NCI-H146 (cell line): Measurements from ENCODE around the gene FRMD4A.
"Not testable (repeated sequence)": the region's sequence is repeated elsewhere in the genome, so short reads cannot be mapped to it uniquely, and the experiment has no call there.

Experiments
- DNase-seq: peaks from one replicate; lab custom pipeline; 2025; lab: John Stamatoyannopoulos, UW

FRMD4A gene

DNA sequence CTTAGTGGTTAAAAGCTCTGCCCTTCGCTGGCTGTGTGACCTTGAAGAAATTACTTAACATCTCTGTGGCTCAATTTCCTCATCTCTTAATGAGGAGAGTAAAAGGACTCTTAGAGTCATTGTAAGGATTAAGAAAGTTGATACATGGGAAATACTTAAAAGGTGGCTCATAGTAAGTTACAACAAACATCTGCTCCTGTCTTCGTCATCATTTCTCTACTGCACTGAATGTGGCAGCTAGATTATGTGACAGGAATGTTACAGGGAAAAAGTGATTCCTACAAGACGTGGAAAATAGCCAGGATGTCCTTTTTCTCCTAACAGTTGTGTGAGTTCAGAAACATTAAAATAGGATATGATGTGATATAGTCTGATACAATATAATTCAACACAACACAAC, 184.7 kb downstream of the FRMD4A start:
- no peak for DNase-seq

GRCh38 chr10:14144451-14144850, 186.3 kb downstream of the FRMD4A start:
- peak; percentile 79 for DNase-seq

- DNase-seq, result no peak
These were observed 188.0 kb downstream of the FRMD4A start for GRCh38 chr10:14142606-14143250.

DNA sequence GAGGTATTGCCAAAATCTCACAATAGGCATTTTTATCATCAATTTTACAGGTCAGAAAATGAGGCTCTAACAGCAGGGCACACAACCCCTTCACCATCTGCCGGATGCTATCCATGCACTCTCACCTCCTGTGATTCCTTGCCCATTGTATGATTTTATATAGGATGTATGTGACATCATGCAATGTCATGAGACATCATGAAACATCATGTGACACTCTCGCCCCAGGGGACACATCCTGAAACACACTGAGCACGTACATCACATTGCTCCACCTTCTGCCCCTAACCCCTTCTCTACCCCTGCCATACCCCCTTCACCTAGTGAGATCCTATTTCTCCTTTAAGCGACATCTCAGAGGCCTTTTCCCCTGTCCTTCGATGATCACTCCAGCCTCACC, 189.4 kb downstream of the FRMD4A start:
- no peak for DNase-seq

DNA sequence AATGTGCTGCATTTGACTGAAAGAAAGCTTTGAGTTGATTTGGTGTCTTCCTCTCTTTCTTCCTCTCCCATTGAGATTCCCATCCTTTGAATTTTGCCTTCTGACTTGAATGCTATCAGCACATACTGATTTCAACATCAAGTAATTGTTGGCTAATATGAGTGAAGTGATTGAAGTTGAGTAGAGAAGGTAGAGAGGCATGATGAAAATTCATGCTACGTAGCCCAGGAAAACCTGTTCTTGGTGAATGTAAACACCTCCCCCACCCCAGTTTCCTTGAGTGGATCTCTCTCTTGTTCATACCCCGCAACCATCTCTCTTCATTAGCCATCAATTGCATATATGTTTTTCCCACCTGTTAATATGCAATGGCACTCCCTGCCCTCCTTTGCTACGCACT, 193.3 kb downstream of the FRMD4A start:
- peak; percentile 47 for DNase-seq

DNA sequence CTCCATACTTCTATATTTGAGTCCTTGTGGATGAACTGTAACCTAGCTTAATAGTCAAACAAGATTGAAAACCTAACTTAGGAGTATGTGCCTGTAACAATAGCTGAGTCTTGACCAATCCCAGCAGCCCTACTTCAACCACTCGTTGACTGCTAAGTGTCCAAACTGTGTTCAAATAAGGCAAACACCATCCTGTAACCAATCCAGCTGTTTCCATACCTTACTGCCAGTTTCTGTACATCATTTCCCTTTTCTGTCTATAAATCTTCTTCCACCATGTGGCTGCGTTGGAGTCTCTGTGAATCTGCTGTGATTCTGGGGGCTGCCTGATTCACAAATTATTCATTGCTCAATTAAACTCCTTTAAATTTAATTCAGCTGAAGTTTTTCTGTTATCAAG, 195.5 kb downstream of the FRMD4A start:
- not testable (repeated sequence) for DNase-seq

DNA sequence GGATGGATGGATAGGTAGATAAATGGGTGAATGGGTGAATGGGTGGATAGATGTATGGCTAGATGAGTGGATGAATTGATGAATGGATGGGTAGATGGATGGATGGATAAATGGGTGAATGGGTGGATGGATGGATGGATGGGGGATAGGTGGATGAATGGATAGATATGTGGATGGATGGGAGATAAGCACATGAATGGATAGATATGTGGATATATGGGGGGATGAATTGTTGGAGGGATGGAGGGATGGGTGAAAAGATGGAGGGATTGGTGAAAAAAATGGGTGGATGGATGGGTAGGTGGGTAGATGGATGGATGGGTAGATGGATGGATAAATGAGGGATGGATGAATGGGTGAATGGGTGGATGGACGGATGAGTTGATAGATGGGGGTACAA, 196.4 kb downstream of the FRMD4A start:
- DNase-seq, result no peak

DNA sequence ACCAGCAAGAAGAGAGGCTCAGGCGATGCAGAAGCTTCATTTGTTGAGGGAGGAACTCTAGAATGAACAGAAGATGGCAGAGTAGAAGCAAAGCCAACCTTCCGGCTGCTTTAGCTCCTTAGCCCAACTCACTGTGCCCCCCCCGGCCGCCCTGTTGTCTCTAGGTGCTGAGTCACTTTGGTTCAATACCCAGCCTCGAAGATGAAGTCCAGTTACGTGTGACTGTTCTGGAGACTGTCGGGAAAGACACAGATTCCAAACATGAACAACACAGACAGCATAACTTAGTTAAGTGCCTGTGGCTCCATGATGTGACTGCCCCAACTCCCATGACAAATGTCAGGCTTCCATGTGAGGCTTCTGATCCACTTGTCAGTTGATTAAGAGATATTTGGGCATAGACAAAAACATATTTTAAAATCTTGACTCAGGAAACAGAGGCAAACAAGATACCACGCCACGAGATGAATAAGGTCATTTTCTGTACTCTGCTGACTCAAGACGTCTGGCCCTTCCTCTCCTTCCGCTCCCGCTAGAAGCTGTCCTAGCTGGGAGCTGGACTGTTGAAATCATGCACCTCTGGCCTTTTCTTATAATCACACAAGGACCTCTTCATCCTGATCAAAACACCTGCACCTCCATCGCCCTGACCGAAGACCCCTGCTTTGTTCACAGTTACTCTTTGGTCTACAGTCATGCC, 199.3 kb downstream of the FRMD4A start:
- DNase-seq, result no peak

GRCh38 chr10:14129770-14130169, 201.0 kb downstream of the FRMD4A start:
- DNase-seq, result peak; percentile 94

GRCh38 chr10:14128519-14128918, 202.2 kb downstream of the FRMD4A start:
- DNase-seq, result no peak

- DNase-seq, result no peak
These were observed 203.9 kb downstream of the FRMD4A start for GRCh38 chr10:14126697-14127440.

GRCh38 chr10:14125564-14125963, 205.2 kb downstream of the FRMD4A start:
- DNase-seq, result no peak

GRCh38 chr10:14124941-14125340, 205.8 kb downstream of the FRMD4A start:
- no peak for DNase-seq

GRCh38 chr10:14123139-14123538, 207.6 kb downstream of the FRMD4A start:
- no peak for DNase-seq

DNA sequence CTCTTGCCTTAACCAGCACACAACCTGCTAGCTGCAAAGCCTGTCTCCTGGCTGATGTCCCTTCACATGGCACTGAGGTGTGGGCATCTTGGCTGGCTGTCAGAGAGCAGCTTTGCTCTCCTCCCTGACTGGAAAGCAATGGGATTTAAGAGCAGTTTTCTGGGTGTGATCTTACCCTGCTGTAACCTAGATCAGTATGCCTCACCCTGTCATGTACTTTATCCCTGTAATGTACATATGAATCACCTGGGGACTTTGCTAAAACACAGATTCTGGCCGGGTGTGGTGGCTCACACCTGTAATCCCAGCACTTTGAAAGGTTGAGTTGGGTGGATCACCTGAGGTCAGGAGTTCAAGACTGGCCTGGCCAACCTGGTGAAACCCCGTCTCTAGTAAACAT, 209.9 kb downstream of the FRMD4A start:
- no peak for DNase-seq

DNA sequence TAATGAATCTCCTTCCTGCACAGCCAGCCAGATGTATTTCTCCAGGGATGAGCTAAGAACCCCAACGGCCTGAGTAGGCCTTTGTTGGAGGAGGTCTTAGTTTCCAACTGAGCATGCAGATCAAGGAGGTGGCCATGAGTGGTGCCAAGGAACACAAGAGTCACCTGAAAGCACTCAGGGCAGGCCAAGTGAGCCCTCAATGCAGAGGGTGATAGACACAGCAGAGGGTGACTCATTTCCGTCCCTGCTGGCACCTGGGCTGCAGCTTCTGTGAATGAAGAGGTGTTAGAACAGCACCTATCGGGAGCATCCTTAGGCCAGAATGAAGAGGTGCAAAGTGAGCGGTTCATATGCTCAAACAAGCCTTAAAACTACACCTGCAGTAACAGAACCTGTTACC, 211.8 kb downstream of the FRMD4A start:
- no peak for DNase-seq

DNA sequence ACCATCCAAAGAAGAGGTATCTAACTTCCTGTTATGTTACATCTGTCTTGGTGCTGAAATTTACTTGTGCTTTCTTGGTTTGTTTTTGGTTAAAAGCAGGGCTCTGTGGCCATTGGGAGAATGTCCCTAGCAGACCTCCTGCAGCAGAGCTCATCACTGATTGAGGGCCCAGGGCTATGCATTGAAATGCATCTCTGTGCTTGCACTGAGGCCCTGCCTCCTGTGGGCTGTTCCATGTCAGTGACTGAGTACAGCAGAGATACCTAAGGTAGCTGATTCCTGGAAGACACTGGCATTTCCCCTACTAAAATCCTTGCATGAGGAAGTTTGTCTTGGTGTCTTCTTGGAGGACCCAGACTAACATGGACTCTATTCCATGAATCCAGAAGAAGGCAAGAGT, 213.9 kb downstream of the FRMD4A start:
- no peak for DNase-seq

GRCh38 chr10:14116021-14116420, 214.7 kb downstream of the FRMD4A start:
- no peak for DNase-seq

DNA sequence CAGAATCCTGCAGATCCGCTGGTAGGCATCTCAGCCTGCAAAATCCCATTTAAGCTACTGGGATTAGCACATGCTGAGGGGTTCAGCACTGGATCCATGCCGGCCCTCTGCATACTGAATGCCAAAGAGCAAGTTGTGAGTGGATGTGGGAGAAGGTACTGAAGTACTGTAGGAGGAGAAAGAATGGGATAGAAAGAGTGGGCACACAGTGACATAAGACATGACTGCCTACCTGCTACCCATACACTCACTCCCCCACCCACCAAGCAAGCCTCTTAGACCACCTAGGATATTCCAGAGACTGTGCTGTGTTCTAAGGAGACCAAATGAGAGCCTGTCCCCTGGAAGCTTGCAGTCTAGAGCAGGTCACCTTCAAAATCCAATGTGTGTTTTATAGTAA, 215.9 kb downstream of the FRMD4A start:
- DNase-seq, result no peak

DNA sequence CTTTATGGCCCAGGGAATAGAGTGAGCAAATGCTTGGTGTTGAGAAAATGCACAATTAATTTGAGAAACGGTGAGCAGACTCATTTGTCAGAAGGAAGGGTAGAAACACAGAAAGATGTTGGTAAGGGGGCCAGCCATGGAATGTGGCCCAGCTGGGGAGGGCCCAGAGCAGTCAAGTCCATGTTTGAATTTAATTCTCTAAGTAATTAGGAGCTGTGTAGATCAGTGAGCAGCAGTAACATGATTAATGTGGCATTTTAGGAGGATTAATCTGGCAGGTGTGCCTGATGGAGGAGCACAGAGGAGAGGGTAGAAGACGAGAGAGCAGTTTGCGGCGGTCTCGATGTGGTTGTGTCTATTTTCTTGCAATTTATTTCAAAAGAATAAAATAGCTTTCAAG, 218.7 kb downstream of the FRMD4A start:
- no peak for DNase-seq

GRCh38 chr10:14111208-14111607, 219.5 kb downstream of the FRMD4A start:
- no peak for DNase-seq

- no peak for DNase-seq
These were observed 223.9 kb downstream of the FRMD4A start for GRCh38 chr10:14106828-14107227.

GRCh38 chr10:14102056-14102455, 228.7 kb downstream of the FRMD4A start:
- no peak for DNase-seq
